ENCODE measurements around the gene UMAD1. TPM values are rescaled to one million over a fixed set of nuclear protein-coding genes. Genes with fewer than 3 reads are reported as not detected.
A peak's percentile ranks its signal among the peaks of the same experiment; 100 is the strongest.

Gene UMAD1
- total RNA-seq, 1 donor = 13.8 TPM

GRCh38 chr7:7848246-7848645 is 207.7 kb downstream of the UMAD1 start:
- no peak for TF ChIP-seq CTCF (IDR thresholded peaks at IDR 0.05; ENCODE audit: insufficient read depth, low read depth, low read length)

GRCh38 chr7:7848892-7849291 is 208.3 kb downstream of the UMAD1 start:
- DNase-seq (ENCODE audit: low read depth) = no peak
- no peak overlapping the region for H3K4me3 ChIP-seq (ENCODE audit: low read depth, low read length)
- TF ChIP-seq CTCF (IDR thresholded peaks at IDR 0.05; ENCODE audit: insufficient read depth, low read depth, low read length) = no peak

More at GRCh38 chr7:7848246-7848645, 207.7 kb downstream of the UMAD1 start:
- H3K4me3 ChIP-seq (ENCODE audit: low read depth, low read length) = no peak overlapping the region
- no peak for DNase-seq (ENCODE audit: low read depth)

- no peak overlapping the region for H3K4me3 ChIP-seq (ENCODE audit: low read depth, low read length)
- no peak for DNase-seq (ENCODE audit: low read depth)
- TF ChIP-seq CTCF (IDR thresholded peaks at IDR 0.05; ENCODE audit: insufficient read depth, low read depth, low read length) = no peak
Observed at GRCh38 chr7:7850150-7850549, 209.6 kb downstream of the UMAD1 start.

- no peak for TF ChIP-seq CTCF (IDR thresholded peaks at IDR 0.05; ENCODE audit: insufficient read depth, low read depth, low read length)
- no peak overlapping the region for H3K4me3 ChIP-seq (ENCODE audit: low read depth, low read length)
- DNase-seq (ENCODE audit: low read depth) = peak; percentile 71
Observed at GRCh38 chr7:7851381-7851780, 210.8 kb downstream of the UMAD1 start.

- DNase-seq (ENCODE audit: low read depth) = no peak
- no peak overlapping the region for H3K4me3 ChIP-seq (ENCODE audit: low read depth, low read length)
- TF ChIP-seq CTCF (IDR thresholded peaks at IDR 0.05; ENCODE audit: insufficient read depth, low read depth, low read length) = no peak
Observed at GRCh38 chr7:7851991-7852390, 211.4 kb downstream of the UMAD1 start.

GRCh38 chr7:7857143-7857583 is 216.6 kb downstream of the UMAD1 start:
- no peak overlapping the region for H3K4me3 ChIP-seq (ENCODE audit: low read depth, low read length)
- no peak for TF ChIP-seq CTCF (IDR thresholded peaks at IDR 0.05; ENCODE audit: insufficient read depth, low read depth, low read length)
- DNase-seq (ENCODE audit: low read depth) = no peak

- DNase-seq (ENCODE audit: low read depth) = no peak
- TF ChIP-seq CTCF (IDR thresholded peaks at IDR 0.05; ENCODE audit: insufficient read depth, low read depth, low read length) = no peak
- no peak overlapping the region for H3K4me3 ChIP-seq (ENCODE audit: low read depth, low read length)
Observed at GRCh38 chr7:7858559-7858958, 218.0 kb downstream of the UMAD1 start.
